Neural cell (in vitro differentiated cells): ENCODE results near the gene FLT3.

Experiments used
- EP300 ChIP-seq: fragments of 450-650 bp; conservative IDR thresholded peaks from 2 replicates; pipeline ENCODE4 v1.6.1; 2014; ENCODE audit warnings: antibody characterized with exemption, mild to moderate bottlenecking, moderate library complexity; ENCODE audit not compliant: poor library complexity, severe bottlenecking
- EZH2 ChIP-seq: fragments of 200-600, 300-800 bp; shearing (Covaris generic), sonication (generic); IDR thresholded peaks from 2 replicates; pipeline ENCODE4 v1.6.1; 2014; ENCODE audit warnings: antibody characterized with exemption, low read length, borderline replicate concordance, mild to moderate bottlenecking; ENCODE audit not compliant: insufficient read depth, poor library complexity, severe bottlenecking
- POLR2AphosphoS5 ChIP-seq: IDR thresholded peaks from 2 replicates; pipeline ENCODE4 v1.6.1; 2012
- SMC3 ChIP-seq: fragments of 450-650 bp; conservative IDR thresholded peaks from 2 replicates; pipeline ENCODE4 v1.6.1; 2014; ENCODE audit warnings: antibody characterized with exemption, mild to moderate bottlenecking, moderate library complexity; ENCODE audit not compliant: poor library complexity
- TAF1 ChIP-seq: IDR thresholded peaks from 2 replicates; pipeline ENCODE4 v1.6.1; 2012; ENCODE audit warnings: low read depth
- TF ChIP-seq, protein P1 (sequence below): fragments of 450-650 bp; IDR thresholded peaks from 2 replicates; pipeline ENCODE4 v1.5.1; 2014; ENCODE audit warnings: antibody characterized with exemption, mild to moderate bottlenecking, moderate library complexity; ENCODE audit not compliant: poor library complexity, severe bottlenecking
- TF ChIP-seq, protein P2 (sequence below): IDR thresholded peaks from 2 replicates; pipeline ENCODE4 v1.6.1; 2012; ENCODE audit warnings: borderline replicate concordance

DNA sequence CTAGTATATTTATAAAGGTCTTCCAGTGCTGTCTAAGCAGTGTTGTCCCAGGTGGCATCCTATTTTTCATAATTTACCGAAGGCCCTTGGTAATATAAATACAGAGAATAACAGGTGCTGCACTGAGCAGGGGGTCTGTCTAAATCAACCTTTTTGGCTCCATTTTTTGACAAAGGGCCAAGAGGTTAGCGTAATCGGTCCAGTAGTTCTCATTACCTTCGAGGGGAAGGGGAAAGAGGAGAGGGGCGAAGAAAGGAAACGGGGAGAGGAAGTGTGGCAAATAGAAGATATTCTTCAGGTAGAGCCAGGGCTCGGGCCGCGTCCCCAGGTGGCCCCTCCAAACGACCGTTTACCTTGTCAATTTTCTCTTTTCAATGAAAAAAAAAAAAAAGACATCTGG, 37.2 kb upstream of the FLT3 start:
- TF ChIP-seq EP300 (no peak), EZH2 (no peak), TAF1 (no peak), POLR2AphosphoS5 (no peak), SMC3 (no peak)
- TF ChIP-seq, protein P1, sequence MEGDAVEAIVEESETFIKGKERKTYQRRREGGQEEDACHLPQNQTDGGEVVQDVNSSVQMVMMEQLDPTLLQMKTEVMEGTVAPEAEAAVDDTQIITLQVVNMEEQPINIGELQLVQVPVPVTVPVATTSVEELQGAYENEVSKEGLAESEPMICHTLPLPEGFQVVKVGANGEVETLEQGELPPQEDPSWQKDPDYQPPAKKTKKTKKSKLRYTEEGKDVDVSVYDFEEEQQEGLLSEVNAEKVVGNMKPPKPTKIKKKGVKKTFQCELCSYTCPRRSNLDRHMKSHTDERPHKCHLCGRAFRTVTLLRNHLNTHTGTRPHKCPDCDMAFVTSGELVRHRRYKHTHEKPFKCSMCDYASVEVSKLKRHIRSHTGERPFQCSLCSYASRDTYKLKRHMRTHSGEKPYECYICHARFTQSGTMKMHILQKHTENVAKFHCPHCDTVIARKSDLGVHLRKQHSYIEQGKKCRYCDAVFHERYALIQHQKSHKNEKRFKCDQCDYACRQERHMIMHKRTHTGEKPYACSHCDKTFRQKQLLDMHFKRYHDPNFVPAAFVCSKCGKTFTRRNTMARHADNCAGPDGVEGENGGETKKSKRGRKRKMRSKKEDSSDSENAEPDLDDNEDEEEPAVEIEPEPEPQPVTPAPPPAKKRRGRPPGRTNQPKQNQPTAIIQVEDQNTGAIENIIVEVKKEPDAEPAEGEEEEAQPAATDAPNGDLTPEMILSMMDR, result no peak
- TF ChIP-seq, protein P2, sequence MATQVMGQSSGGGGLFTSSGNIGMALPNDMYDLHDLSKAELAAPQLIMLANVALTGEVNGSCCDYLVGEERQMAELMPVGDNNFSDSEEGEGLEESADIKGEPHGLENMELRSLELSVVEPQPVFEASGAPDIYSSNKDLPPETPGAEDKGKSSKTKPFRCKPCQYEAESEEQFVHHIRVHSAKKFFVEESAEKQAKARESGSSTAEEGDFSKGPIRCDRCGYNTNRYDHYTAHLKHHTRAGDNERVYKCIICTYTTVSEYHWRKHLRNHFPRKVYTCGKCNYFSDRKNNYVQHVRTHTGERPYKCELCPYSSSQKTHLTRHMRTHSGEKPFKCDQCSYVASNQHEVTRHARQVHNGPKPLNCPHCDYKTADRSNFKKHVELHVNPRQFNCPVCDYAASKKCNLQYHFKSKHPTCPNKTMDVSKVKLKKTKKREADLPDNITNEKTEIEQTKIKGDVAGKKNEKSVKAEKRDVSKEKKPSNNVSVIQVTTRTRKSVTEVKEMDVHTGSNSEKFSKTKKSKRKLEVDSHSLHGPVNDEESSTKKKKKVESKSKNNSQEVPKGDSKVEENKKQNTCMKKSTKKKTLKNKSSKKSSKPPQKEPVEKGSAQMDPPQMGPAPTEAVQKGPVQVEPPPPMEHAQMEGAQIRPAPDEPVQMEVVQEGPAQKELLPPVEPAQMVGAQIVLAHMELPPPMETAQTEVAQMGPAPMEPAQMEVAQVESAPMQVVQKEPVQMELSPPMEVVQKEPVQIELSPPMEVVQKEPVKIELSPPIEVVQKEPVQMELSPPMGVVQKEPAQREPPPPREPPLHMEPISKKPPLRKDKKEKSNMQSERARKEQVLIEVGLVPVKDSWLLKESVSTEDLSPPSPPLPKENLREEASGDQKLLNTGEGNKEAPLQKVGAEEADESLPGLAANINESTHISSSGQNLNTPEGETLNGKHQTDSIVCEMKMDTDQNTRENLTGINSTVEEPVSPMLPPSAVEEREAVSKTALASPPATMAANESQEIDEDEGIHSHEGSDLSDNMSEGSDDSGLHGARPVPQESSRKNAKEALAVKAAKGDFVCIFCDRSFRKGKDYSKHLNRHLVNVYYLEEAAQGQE, result no peak
